ENCODE measurements around the gene KCNG4.

KCNG4 gene

GRCh38 chr16:84199861-84200260 is 40.0 kb downstream of the KCNG4 start:
- no peak for DNase-seq

GRCh38 chr16:84199097-84199496 is 40.7 kb downstream of the KCNG4 start:
- no peak for DNase-seq

GRCh38 chr16:84198401-84198800 is 41.4 kb downstream of the KCNG4 start:
- no peak for DNase-seq

- no peak for DNase-seq
Observed at GRCh38 chr16:84197466-84198128, 42.2 kb downstream of the KCNG4 start.

GRCh38 chr16:84196727-84197394 is 43.0 kb downstream of the KCNG4 start:
- no peak for DNase-seq

GRCh38 chr16:84196101-84196500 is 43.7 kb downstream of the KCNG4 start:
- DNase-seq: no peak

GRCh38 chr16:84195201-84196093 is 44.4 kb downstream of the KCNG4 start:
- no peak for DNase-seq

- no peak for DNase-seq
Observed at GRCh38 chr16:84194470-84195200, 45.2 kb downstream of the KCNG4 start.

GRCh38 chr16:84194018-84194417 is 45.8 kb downstream of the KCNG4 start:
- no peak for DNase-seq

GRCh38 chr16:84193480-84193879 is 46.3 kb downstream of the KCNG4 start:
- DNase-seq: no peak

- no peak for DNase-seq
Observed at GRCh38 chr16:84191466-84191865, 48.3 kb downstream of the KCNG4 start.

- DNase-seq: no peak
Observed at GRCh38 chr16:84190731-84191388, 49.0 kb downstream of the KCNG4 start, which contains the start of gene ADAD2. Gene ADAD2 (plus strand): TSS chr16:84191157. CDS start chr16:84191231, 74 bp downstream.

- DNase-seq: peak; percentile 84
Observed at GRCh38 chr16:84186685-84187437, 53.0 kb downstream of the KCNG4 start, which contains the start of gene TAF1C. Gene TAF1C (minus strand): TSS chr16:84187057. CDS start chr16:84184988, 2,069 bp downstream.

- no peak for DNase-seq
Observed at GRCh38 chr16:84184775-84185174, 55.0 kb downstream of the KCNG4 start.

- no peak for DNase-seq
Observed at GRCh38 chr16:84183911-84184591, 55.8 kb downstream of the KCNG4 start.

- no peak for DNase-seq
Observed at GRCh38 chr16:84183572-84183875, 56.3 kb downstream of the KCNG4 start.

- no peak for DNase-seq
Observed at GRCh38 chr16:84182680-84183571, 56.9 kb downstream of the KCNG4 start.

GRCh38 chr16:84182104-84182503 is 57.7 kb downstream of the KCNG4 start:
- no peak for DNase-seq

- no peak for DNase-seq
Observed at GRCh38 chr16:84181144-84181915, 58.5 kb downstream of the KCNG4 start.
